Esophagus squamous epithelium (tissue), 5 donors: ENCODE measurements around the gene LAPTM4A. TPM values are rescaled to one million over a fixed set of nuclear protein-coding genes. Genes with fewer than 3 reads are reported as not detected.
A peak's percentile ranks its signal among the peaks of the same experiment; 100 is the strongest.

Experiments
- DNase-seq: peaks from one replicate; lab custom pipeline; 2025; lab: John Stamatoyannopoulos, UW
- H3K27ac ChIP-seq, 4 donors: fragments of 200-600 bp; sonication (generic); one replicate each; pipeline ENCODE4 v1.5.1; 2016 to 2019; ENCODE audit warnings: mild to moderate bottlenecking in 1 of 4
- H3K27me3 ChIP-seq, 4 donors: fragments of 200-600 bp; sonication (generic); 1 replicate in 3 of 4; 2 replicates in 1 of 4; pipeline versions ENCODE4 v1.5.1 to v1.6.0; 2017 to 2021; ENCODE audit warnings: antibody characterized with exemption in 1 of 4
- H3K36me3 ChIP-seq, 3 donors: fragments of 200-600 bp; sonication (generic); one replicate each; pipeline ENCODE4 v1.5.1; 2016 to 2019
- H3K4me1 ChIP-seq, 3 donors: fragments of 200-600 bp; sonication (generic); one replicate each; pipeline ENCODE4 v1.5.1; 2017 to 2019
- H3K4me3 ChIP-seq, 4 donors: fragments of 200-600 bp; sonication (generic); 1 replicate in 3 of 4; 2 replicates in 1 of 4; pipeline ENCODE4 v1.5.1; 2016 to 2019; ENCODE audit warnings: mild to moderate bottlenecking in 2 of 4, moderate library complexity in 1 of 4
- H3K9me3 ChIP-seq, 3 donors: fragments of 200-600 bp; sonication (generic); one replicate each; pipeline ENCODE4 v1.5.1; 2016 to 2019
- CTCF ChIP-seq, 6 experiments: fragments of 450-650 bp in 4 of 6; fragments of 200-600 bp in 2 of 6; sonication (generic) in 2 of 6; IDR thresholded peaks; one replicate each; pipeline ENCODE4 v1.5.1; 2016 to 2019; ENCODE audit warnings: antibody characterized with exemption in 6 of 6, mild to moderate bottlenecking in 4 of 6, moderate library complexity in 4 of 6
- POLR2A ChIP-seq, 4 donors: fragments of 450-650 bp; IDR thresholded peaks; one replicate each; pipeline ENCODE4 v1.6.1; 2017; ENCODE audit warnings: antibody characterized with exemption in 4 of 4, mild to moderate bottlenecking in 4 of 4, moderate library complexity in 3 of 4
- WGBS, 2 donors: methylation state at CpG; one replicate each; pipeline ENCODE4 v1.1.5; 2018; 5-methylcytosine and 5-hydroxymethylcytosine counted together
- intact Hi-C: fragments of 100-400 bp; cut with DNase I; formaldehyde crosslinking; loops from one replicate; pipeline ENCODE4 v1.15.0; 2022
- total RNA-seq, 4 donors: library from RNA; depleted of rRNA; stranded (reverse); fragments of >200 nt; gene quantifications; one replicate each; pipeline ENCODE4 v1.1.0, GENCODE V29; 2016
- donor health status: DM: yes; HTN: yes; CAD: no.

The LAPTM4A gene
- total RNA-seq, 4 donors from 2014 or later: 71.0 to 144 (median 98.2) TPM

- Histone ChIP-seq H3K4me3 (no peak overlapping the region), H3K27ac (no peak overlapping the region), H3K9me3 (peaks cover 0 to 11% (median 6%) of the 10 kb centered on the region in 3 donors), H3K36me3 (no peaks in the 10 kb centered on the region), H3K4me1 (no peaks in the 10 kb centered on the region), H3K27me3 (no peaks in the 10 kb centered on the region)
- intact Hi-C loops: no loop called here
- WGBS, 2 donors: 60 to 72% methylated on average over 3 of the region's 3 CpGs
- no peak for DNase-seq
- TF ChIP-seq POLR2A (IDR thresholded peaks at IDR 0.05) (no peak), CTCF (IDR thresholded peaks at IDR 0.05) (no peak)
Measured at GRCh38 chr2:20021405-20022009, 29.9 kb downstream of the LAPTM4A start.

GRCh38 chr2:20019747-20020146 is 31.7 kb downstream of the LAPTM4A start:
- Histone ChIP-seq H3K4me3 (no peak overlapping the region), H3K4me1 (no peaks in the 10 kb centered on the region), H3K9me3 (peaks cover 0 to 11% (median 6%) of the 10 kb centered on the region in 3 donors), H3K27ac (no peak overlapping the region), H3K36me3 (no peaks in the 10 kb centered on the region), H3K27me3 (no peaks in the 10 kb centered on the region)
- no peak for TF ChIP-seq CTCF (IDR thresholded peaks at IDR 0.05)
- no peak for TF ChIP-seq POLR2A (IDR thresholded peaks at IDR 0.05)
- intact Hi-C loops: no loop called here
- 75 to 81% methylated on average over 4 of the region's 4 CpGs for WGBS, 2 donors
- DNase-seq: no peak

- WGBS, 2 donors: 100% methylated on average over 1 of the region's 2 CpGs
- Histone ChIP-seq H3K9me3 (peaks cover 0 to 11% (median 6%) of the 10 kb centered on the region in 3 donors), H3K27me3 (peaks cover 0 to 1% (median 0%) of the 10 kb centered on the region in 4 donors), H3K36me3 (no peaks in the 10 kb centered on the region), H3K27ac (no peak overlapping the region), H3K4me3 (no peak overlapping the region), H3K4me1 (no peaks in the 10 kb centered on the region)
- DNase-seq: no peak
- TF ChIP-seq CTCF (IDR thresholded peaks at IDR 0.05): no peak
- TF ChIP-seq POLR2A (IDR thresholded peaks at IDR 0.05): no peak
- intact Hi-C loops: no loop called here
Measured at GRCh38 chr2:20018601-20019152, 32.8 kb downstream of the LAPTM4A start.

- TF ChIP-seq POLR2A (IDR thresholded peaks at IDR 0.05) (no peak), CTCF (IDR thresholded peaks at IDR 0.05) (no peak)
- H3K9me3 ChIP-seq: peaks cover 0 to 7% (median 3%) of the 10 kb centered on the region in 3 donors
- H3K36me3 ChIP-seq: no peaks in the 10 kb centered on the region
- H3K27me3 ChIP-seq: peaks cover 0 to 24% (median 0%) of the 10 kb centered on the region in 4 donors
- DNase-seq: no peak
- intact Hi-C loops: no loop called here
- H3K4me3 ChIP-seq: no peak overlapping the region
- H3K27ac ChIP-seq: no peak overlapping the region
- H3K4me1 ChIP-seq: peaks cover 0 to 19% (median 12%) of the 10 kb centered on the region in 3 donors
Measured at GRCh38 chr2:20016346-20016745, 35.1 kb downstream of the LAPTM4A start.

- Histone ChIP-seq H3K36me3 (no peaks in the 10 kb centered on the region), H3K4me3 (no peak overlapping the region), H3K4me1 (peaks cover 0 to 19% (median 12%) of the 10 kb centered on the region in 3 donors), H3K9me3 (no peaks in the 10 kb centered on the region), H3K27ac (no peak overlapping the region), H3K27me3 (peaks cover 0 to 29% (median 0%) of the 10 kb centered on the region in 4 donors)
- DNase-seq: no peak
- peak; percentile 48 to 69 (median 54) for TF ChIP-seq CTCF (IDR thresholded peaks at IDR 0.05)
- no peak for TF ChIP-seq POLR2A (IDR thresholded peaks at IDR 0.05)
- intact Hi-C loops: no loop called here
- 10 to 26% methylated on average over 2 of the region's 2 CpGs for WGBS, 2 donors
Measured at GRCh38 chr2:20015482-20016083, 35.8 kb downstream of the LAPTM4A start.
